IMR-90 (cell line): ENCODE data around the gene CUX1. TPM values are rescaled to one million over a fixed set of nuclear protein-coding genes. Genes with fewer than 3 reads are reported as not detected.

Experiments used
- ATAC-seq: fragments of 200-7000 bp; cut with Tn5 transposase; 2 replicates; pipeline ENCODE4 v1.9.1; 2020; ENCODE audit warnings: low read depth, mild to moderate bottlenecking, moderate library complexity
- BruUV-seq: library from RNA; stranded (reverse); fragments of 400-500 nt; replicated peaks from 2 replicates; lab custom pipeline; 2021; lab: Mats Ljungman, UMichigan
- CTCF ChIA-PET: fragments of 300-600 bp; formaldehyde crosslinking; extraction: SDS; loops from one replicate; lab custom pipeline; 2021; ENCODE audit warnings: antibody characterized with exemption; lab: Yijun Ruan, JAX
- POLR2A ChIA-PET: fragments of 300-600 bp; sonication (Branson Sonifier 250); formaldehyde crosslinking; loops from one replicate; lab custom pipeline; 2022; ENCODE audit warnings: antibody characterized with exemption; ENCODE audit not compliant: unreplicated experiment; lab: Charles Lee
- DNase-seq: peaks from one replicate; pipeline ENCODE4 v3.0.0; 2013
- H2AFZ ChIP-seq: replicated peaks from 2 replicates; pipeline ENCODE3; 2013; ENCODE audit warnings: low read length, mild to moderate bottlenecking; ENCODE audit not compliant: poor library complexity
- H2AK5ac ChIP-seq: 2 replicates; pipeline ENCODE4 v1.6.1; 2013; ENCODE audit warnings: low read depth, low read length, inconsistent platforms
- H2AK9ac ChIP-seq: replicated peaks from 2 replicates; pipeline ENCODE3; 2013; ENCODE audit warnings: mild to moderate bottlenecking, low read depth, low read length, moderate library complexity; ENCODE audit not compliant: poor library complexity
- H2BK120ac ChIP-seq: 2 replicates; pipeline ENCODE4 v1.6.1; 2013; ENCODE audit warnings: low read depth, low read length, inconsistent platforms
- H2BK15ac ChIP-seq: 3 replicates; pipeline ENCODE4 v1.6.1; 2013; ENCODE audit warnings: low read depth, low read length, inconsistent platforms
- H2BK20ac ChIP-seq: 2 replicates; pipeline ENCODE4 v1.6.1; 2013; ENCODE audit warnings: low read depth, mild to moderate bottlenecking, inconsistent platforms, low read length, moderate library complexity
- H2BK5ac ChIP-seq: 2 replicates; pipeline ENCODE4 v1.6.1; 2013; ENCODE audit warnings: mild to moderate bottlenecking, low read depth, low read length, inconsistent platforms; ENCODE audit not compliant: poor library complexity, severe bottlenecking
- H3K14ac ChIP-seq: replicated peaks from 2 replicates; pipeline ENCODE4 v1.6.1; 2013; ENCODE audit warnings: low read depth, low read length, inconsistent platforms
- H3K18ac ChIP-seq: 2 replicates; pipeline ENCODE4 v1.6.1; 2013; ENCODE audit warnings: low read depth, low read length, control low read depth
- H3K23ac ChIP-seq: 2 replicates; pipeline ENCODE4 v1.6.1; 2013; ENCODE audit warnings: low read depth, low read length, inconsistent platforms
- H3K27ac ChIP-seq: 2 replicates; pipeline ENCODE4 v1.5.1; 2013; ENCODE audit warnings: mild to moderate bottlenecking, control low read depth, low read length; ENCODE audit not compliant: insufficient read depth
- H3K27me3 ChIP-seq: 2 replicates; pipeline ENCODE4 v1.6.1; 2013; ENCODE audit warnings: low read length; ENCODE audit not compliant: control insufficient read depth, insufficient read depth
- H3K36me3 ChIP-seq: 2 replicates; pipeline ENCODE4 v1.6.1; 2013; ENCODE audit warnings: low read length, mixed read lengths; ENCODE audit not compliant: control insufficient read depth, insufficient read depth
- H3K4ac ChIP-seq: 2 replicates; pipeline ENCODE4 v1.6.1; 2013; ENCODE audit warnings: low read depth, low read length, inconsistent platforms
- H3K4me1 ChIP-seq: 2 replicates; pipeline ENCODE4 v1.6.1; 2013; ENCODE audit warnings: low read length, mixed read lengths; ENCODE audit not compliant: control insufficient read depth, insufficient read depth
- H3K4me2 ChIP-seq: 2 replicates; pipeline ENCODE4 v1.6.1; 2013; ENCODE audit warnings: low read depth, mild to moderate bottlenecking, control low read depth, low read length, moderate library complexity
- H3K4me3 ChIP-seq: 2 replicates; pipeline ENCODE4 v1.5.1; 2013; ENCODE audit warnings: low read depth, mild to moderate bottlenecking, control low read depth, low read length, moderate library complexity; ENCODE audit not compliant: insufficient read depth
- H3K56ac ChIP-seq: 2 replicates; pipeline ENCODE4 v1.6.1; 2013; ENCODE audit warnings: low read length, inconsistent platforms; ENCODE audit not compliant: insufficient read depth; ENCODE audit errors: extremely low read depth
- H3K79me1 ChIP-seq, 2 experiments: 2 replicates each; pipeline ENCODE4 v1.6.1; 2013; ENCODE audit warnings: low read length in 2 of 2, inconsistent platforms in 1 of 2, low read depth in 1 of 2
- H3K9ac ChIP-seq: 2 replicates; pipeline ENCODE4 v1.6.1; 2013; ENCODE audit warnings: low read depth, low read length, control low read depth
- H3K9me1 ChIP-seq: 2 replicates; pipeline ENCODE4 v1.6.1; 2013; ENCODE audit warnings: low read length, inconsistent platforms; ENCODE audit not compliant: insufficient read depth
- H3K9me3 ChIP-seq: 2 replicates; pipeline ENCODE4 v1.6.1; 2013; ENCODE audit warnings: low read length; ENCODE audit not compliant: control insufficient read depth, insufficient read depth
- H4K20me1 ChIP-seq: 2 replicates; pipeline ENCODE4 v1.6.1; 2013; ENCODE audit warnings: low read length, inconsistent platforms; ENCODE audit not compliant: insufficient read depth
- H4K5ac ChIP-seq: 2 replicates; pipeline ENCODE4 v1.6.1; 2013; ENCODE audit warnings: mild to moderate bottlenecking, low read depth, low read length, control low read depth
- H4K8ac ChIP-seq, 2 experiments: 2 replicates each; pipeline ENCODE4 v1.6.1; 2013; ENCODE audit warnings: low read depth in 2 of 2, low read length in 2 of 2, control low read depth in 1 of 2, inconsistent platforms in 1 of 2
- H4K91ac ChIP-seq: 2 replicates; pipeline ENCODE4 v1.6.1; 2013; ENCODE audit warnings: low read depth, low read length, inconsistent platforms; ENCODE audit not compliant: insufficient read depth
- BHLHE40 ChIP-seq: fragments of 150-350 bp; IDR thresholded peaks from 2 replicates; pipeline ENCODE4 v1.6.1; 2016; ENCODE audit warnings: mild to moderate bottlenecking, low read depth, low read length
- CTCF ChIP-seq: conservative IDR thresholded peaks from 2 replicates; pipeline ENCODE4 v1.5.1; 2012; ENCODE audit warnings: mild to moderate bottlenecking, low read depth, low read length, improper control_type of control experiment
- ELK1 ChIP-seq: fragments of 150-350 bp; IDR thresholded peaks from 2 replicates; pipeline ENCODE4 v1.6.1; 2016; ENCODE audit warnings: low read depth, mild to moderate bottlenecking, low read length, moderate library complexity, borderline replicate concordance
- FOS ChIP-seq: fragments of 150-350 bp; IDR thresholded peaks from 2 replicates; pipeline ENCODE4 v1.6.1; 2016; ENCODE audit warnings: low read depth, low read length
- MXI1 ChIP-seq: IDR thresholded peaks from 2 replicates; pipeline ENCODE4 v1.6.1; 2012; ENCODE audit warnings: low read depth, mild to moderate bottlenecking, low read length, moderate library complexity, borderline replicate concordance
- NFE2L2 ChIP-seq: fragments of 150-350 bp; IDR thresholded peaks from 2 replicates; pipeline ENCODE4 v1.6.1; 2016; ENCODE audit warnings: low read depth, mild to moderate bottlenecking, low read length
- POLR2A ChIP-seq: IDR thresholded peaks from 2 replicates; pipeline ENCODE4 v1.6.1; 2012; ENCODE audit warnings: mild to moderate bottlenecking, low read depth, low read length
- RCOR1 ChIP-seq: IDR thresholded peaks from 2 replicates; pipeline ENCODE4 v1.6.1; 2012; ENCODE audit warnings: mild to moderate bottlenecking, low read length, improper control_type of control experiment; ENCODE audit not compliant: insufficient replicate concordance
- RFX5 ChIP-seq: IDR thresholded peaks from 2 replicates; pipeline ENCODE4 v1.8.0; 2012; ENCODE audit warnings: low read depth, mild to moderate bottlenecking, low read length, moderate library complexity
- USF2 ChIP-seq: fragments of 150-350 bp; IDR thresholded peaks from 2 replicates; pipeline ENCODE4 v1.6.1; 2017; ENCODE audit warnings: mild to moderate bottlenecking, antibody characterized with exemption, low read length, low read depth
- WGBS, 2 experiments: methylation state at CpG; one replicate each; pipeline versions ENCODE4 v1.1.5 to v1.1.7; 2013; ENCODE audit warnings: missing lambda C conversion rate in 2 of 2; ENCODE audit not compliant: insufficient read length in 1 of 2; ENCODE audit errors: extremely low coverage in 2 of 2; 5-methylcytosine and 5-hydroxymethylcytosine counted together
- dilution Hi-C: fragments of 300-500 bp; cut with HindIII; formaldehyde crosslinking; loops from one replicate; pipeline ENCODE4 v1.14.3; 2018; ENCODE audit warnings: low sequenced_read_pairs; ENCODE audit not compliant: unreplicated experiment
- in situ Hi-C: fragments of 300-500 bp; cut with MboI; formaldehyde crosslinking; loops from 3 replicates; pipeline ENCODE4 v1.14.3; 2019; ENCODE audit warnings: low sequenced_read_pairs, inconsistent platforms, mixed read lengths
- intact Hi-C: fragments of 100-400 bp; cut with micrococcal nuclease; formaldehyde crosslinking; loops from 2 replicates; pipeline ENCODE4 v1.10.0; 2022
- polyA plus RNA-seq, 3 experiments: library from polyadenylated mRNA; depleted of rRNA; stranded (reverse); fragments of >200 nt; gene quantifications; 2 replicates each; pipeline ENCODE4 v1.2.3, GENCODE V29; 2012; ENCODE audit warnings: low replicate concordance in 1 of 3
- total RNA-seq: library from RNA; depleted of rRNA; stranded (reverse); fragments of >200 nt; gene quantifications from 2 replicates; pipeline ENCODE4 v1.2.3, GENCODE V29; 2012

CUX1 gene
- total and polyA plus RNA-seq, 2 of the 4 experiments (the other 2 are of a cell fraction): 19.7 to 46.4 TPM

- peak overlapping the region; percentile 77 for H3K4ac ChIP-seq
- H2AFZ ChIP-seq: peak overlapping the region; percentile 67
- in situ Hi-C loops (no loop called here), dilution Hi-C loops (no loop called here), intact Hi-C loops (no loop called here)
- no peak overlapping the region for H2BK5ac ChIP-seq
- H3K4me3 ChIP-seq: no peak overlapping the region
- peak overlapping the region; percentile 82 for H2AK5ac ChIP-seq
- H3K36me3 ChIP-seq: no peaks in the 10 kb centered on the region
- H3K18ac ChIP-seq: no peak overlapping the region
- no TSS peak for BruUV-seq
- TF ChIP-seq RFX5: no peak
- no peak for TF ChIP-seq POLR2A
- no peak for TF ChIP-seq USF2
- TF ChIP-seq NFE2L2: no peak
- no peak for TF ChIP-seq CTCF
- TF ChIP-seq RCOR1: no peak
- TF ChIP-seq MXI1: no peak
- no peak for TF ChIP-seq FOS
- TF ChIP-seq ELK1: no peak
- no peak for TF ChIP-seq BHLHE40
- peaks cover 8% of the 10 kb centered on the region for H4K20me1 ChIP-seq
- peak overlapping the region; percentile 74 for H3K14ac ChIP-seq
- no peak overlapping the region for H2BK15ac ChIP-seq
- H3K79me1 ChIP-seq: peaks cover 31 to 72% of the 10 kb centered on the region in 2 experiments
- peak overlapping the region; percentile 97 for H3K23ac ChIP-seq
- peak overlapping the region; percentile 29 to 74; a peak in 3 of 4 replicates for H4K8ac ChIP-seq
- ChIA-PET CTCF (no interaction called here), POLR2A (no interaction called here)
- DNase-seq: no peak
- H2BK20ac ChIP-seq: no peak overlapping the region
- H3K4me1 ChIP-seq: peaks cover 25% of the 10 kb centered on the region
- no peak overlapping the region for H4K5ac ChIP-seq
- H2AK9ac ChIP-seq: peak overlapping the region; percentile 8
- H3K4me2 ChIP-seq: peak overlapping the region; percentile 1
- H3K27me3 ChIP-seq: no peaks in the 10 kb centered on the region
- no peak overlapping the region for H3K27ac ChIP-seq
- H3K56ac ChIP-seq: no peak overlapping the region
- peak overlapping the region; percentile 3; the same call in 1 of the 2 replicates for H3K9ac ChIP-seq
- peak overlapping the region; percentile 44 for H4K91ac ChIP-seq
- H3K9me3 ChIP-seq: peaks cover 2% of the 10 kb centered on the region
- ATAC-seq: peak; percentile 9
- peaks cover 16% of the 10 kb centered on the region for H3K9me1 ChIP-seq
- peak overlapping the region; percentile 47 for H2BK120ac ChIP-seq
- WGBS, 2 experiments: 34% methylated on average over 7 of the region's 13 CpGs; no CpG with 5 or more reads in 1 of the 2 experiments
These were observed 118.8 kb downstream of the CUX1 start for GRCh38 chr7:101936223-101936610.
